VCaP (cell line): ENCODE results near the gene CRYL1.
"Not testable (repeated sequence)": the region's sequence is repeated elsewhere in the genome, so short reads cannot be mapped to it uniquely, and the experiment has no call there.

ENCODE experiments used
- H3K27ac ChIP-seq: fragments of 450-650 bp; 2 replicates; pipeline ENCODE4 v1.5.1; 2017
- CTCF ChIP-seq: fragments of 450-650 bp; conservative IDR thresholded peaks from 2 replicates; pipeline ENCODE4 v1.5.1; 2017; ENCODE audit warnings: mild to moderate bottlenecking, moderate library complexity

Gene CRYL1

GRCh38 chr13:20441056-20441455, 84.6 kb downstream of the CRYL1 start:
- no peak for TF ChIP-seq CTCF

DNA sequence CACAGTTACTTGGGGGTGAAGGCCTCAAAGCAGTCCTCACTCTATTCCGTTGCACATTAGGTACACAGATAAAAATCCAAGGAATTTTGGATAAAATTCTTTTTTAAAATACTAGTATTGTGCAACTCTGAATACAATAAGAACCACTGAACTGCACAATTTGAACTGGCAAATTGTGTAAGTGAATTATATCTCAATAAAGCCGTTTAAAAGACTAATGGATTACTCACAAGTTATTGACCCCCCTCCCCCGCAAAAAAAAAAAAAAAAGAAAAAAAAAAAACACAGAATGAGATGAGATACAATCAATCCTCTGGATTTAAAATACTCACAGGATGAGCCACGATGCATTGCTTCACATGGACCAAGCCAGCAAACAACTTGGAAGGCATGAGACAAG, 86.4 kb downstream of the CRYL1 start:
- H3K27ac ChIP-seq = no peak overlapping the region

More at GRCh38 chr13:20441056-20441455, 84.6 kb downstream of the CRYL1 start:
- H3K27ac ChIP-seq = no peak overlapping the region

DNA sequence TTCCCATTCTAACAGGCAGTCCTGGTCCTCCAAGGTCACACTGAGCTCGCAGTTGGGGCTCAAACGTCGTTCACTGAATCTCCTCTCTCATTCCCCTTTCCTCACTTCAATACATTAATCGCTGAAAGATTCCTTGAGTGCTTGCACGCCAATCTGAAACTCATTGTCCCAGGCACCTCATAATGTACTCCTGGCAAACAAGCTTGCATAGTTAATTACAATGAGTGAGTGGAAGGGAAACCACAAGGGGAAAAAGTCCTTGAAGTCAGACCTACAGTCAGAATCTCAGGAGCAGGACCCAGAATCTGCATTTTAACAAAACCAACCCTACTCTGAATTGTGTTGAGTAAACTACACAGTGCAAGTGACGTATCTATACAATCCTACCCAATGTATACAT, 86.9 kb downstream of the CRYL1 start:
- TF ChIP-seq CTCF = no peak
- no peak overlapping the region for H3K27ac ChIP-seq

More for the DNA sequence above, 86.4 kb downstream of the CRYL1 start:
- TF ChIP-seq CTCF = no peak

GRCh38 chr13:20436505-20436904, 89.2 kb downstream of the CRYL1 start:
- TF ChIP-seq CTCF = no peak
- H3K27ac ChIP-seq = no peak overlapping the region

DNA sequence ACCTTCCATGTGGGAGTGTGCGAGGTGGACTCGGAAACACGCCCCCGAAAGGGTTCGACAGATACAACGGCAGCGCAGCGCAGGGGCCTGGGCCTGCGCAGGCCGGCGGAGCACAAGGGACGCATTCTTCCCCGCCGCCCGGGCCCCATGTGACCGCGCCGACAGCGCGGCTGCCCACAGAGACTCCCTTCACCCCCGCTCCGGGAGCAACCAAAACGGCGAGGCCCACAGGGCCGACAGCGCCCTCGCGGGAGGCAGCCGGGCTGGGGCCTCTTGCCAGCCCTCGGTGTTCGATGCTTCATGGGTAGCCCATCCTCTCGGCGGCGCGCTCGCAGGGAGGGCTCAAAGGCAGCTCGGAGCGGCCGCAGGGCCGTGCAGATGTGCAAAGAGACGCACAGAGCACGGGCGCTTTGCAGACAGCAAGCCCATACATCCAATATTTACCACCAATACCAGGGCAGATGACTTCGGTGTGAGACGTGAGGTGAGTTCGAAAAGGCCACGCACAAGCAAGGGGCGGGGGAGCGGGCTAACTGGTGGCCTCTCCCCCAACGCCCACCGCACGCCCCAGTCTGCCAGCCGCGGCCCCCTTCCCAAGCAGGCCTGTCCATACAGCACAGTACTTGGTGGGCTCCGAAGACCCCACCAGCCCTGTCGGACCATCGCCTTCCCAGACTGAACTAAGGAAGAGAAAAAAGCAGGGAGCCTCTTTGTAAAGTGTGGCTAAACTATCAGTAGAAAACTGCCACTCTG, 89.9 kb downstream of the CRYL1 start:
- TF ChIP-seq CTCF = no peak
- H3K27ac ChIP-seq = no peak overlapping the region

GRCh38 chr13:20434210-20434609, 91.4 kb downstream of the CRYL1 start:
- H3K27ac ChIP-seq = not testable (repeated sequence)

GRCh38 chr13:20431687-20432384, 93.8 kb downstream of the CRYL1 start:
- TF ChIP-seq CTCF = no peak
- no peak overlapping the region for H3K27ac ChIP-seq

GRCh38 chr13:20431080-20431479, 94.6 kb downstream of the CRYL1 start:
- no peak overlapping the region for H3K27ac ChIP-seq
- no peak for TF ChIP-seq CTCF
